Stimulated activated CD8-positive, alpha-beta memory T cell treated with anti-CD3 and anti-CD28 coated beads, Interleukin-7, amount 100 ng/mL, for 4 hours (primary cell): ENCODE results near the gene DDX19B.
A peak's percentile ranks its signal among the peaks of the same experiment; 100 is the strongest.

Experiments
- DNase-seq, 2 donors: peaks; one replicate each; pipeline ENCODE4 v3.0.0-alpha.2; 2020; ENCODE audit warnings: low read depth in 2 of 2

The DDX19B gene

DNA sequence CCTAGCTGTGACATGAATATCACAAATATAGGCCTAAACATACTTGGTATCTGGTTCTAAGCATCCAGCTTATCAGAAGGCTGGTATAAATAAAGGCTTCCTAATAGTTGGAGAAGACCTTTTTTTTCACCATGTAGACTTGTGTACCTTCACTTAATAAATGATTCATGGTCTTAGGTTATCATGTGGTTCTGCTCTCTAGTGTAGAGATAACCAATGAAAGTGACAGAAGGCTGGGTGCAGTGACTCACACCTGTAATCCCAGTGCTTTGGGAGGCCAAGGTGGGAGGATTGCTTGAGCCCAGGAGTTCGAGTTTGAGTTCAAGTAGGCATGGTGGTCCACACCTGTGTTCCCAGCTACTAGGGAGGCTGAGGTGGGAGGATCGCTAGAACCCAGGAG is 50.8 kb downstream of the DDX19B start:
- no peak for DNase-seq

GRCh38 chr16:70359552-70359951 is 60.6 kb downstream of the DDX19B start:
- no peak for DNase-seq

DNA sequence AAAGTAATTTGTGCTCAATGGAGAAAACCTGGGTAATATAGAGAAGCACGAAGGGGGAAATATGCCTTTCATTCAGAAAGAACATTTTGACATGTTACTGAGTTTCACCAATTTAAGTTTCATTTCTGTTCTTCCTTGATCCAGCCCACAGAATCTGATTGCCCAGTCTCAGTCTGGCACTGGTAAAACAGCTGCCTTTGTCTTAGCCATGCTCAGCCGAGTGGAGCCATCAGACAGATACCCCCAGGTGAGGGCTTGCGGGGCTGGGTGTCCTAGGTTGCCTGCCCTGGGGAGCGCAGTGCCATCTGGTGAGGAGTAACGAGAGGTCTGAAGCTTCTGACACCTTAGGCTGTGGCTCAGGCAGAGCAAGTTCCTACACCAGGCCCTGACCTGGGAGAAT is 65.4 kb downstream of the DDX19B start:
- DNase-seq = no peak

GRCh38 chr16:70370145-70370544 is 71.2 kb downstream of the DDX19B start:
- peak in 1 of 2 donors; percentile 7 for DNase-seq

DNA sequence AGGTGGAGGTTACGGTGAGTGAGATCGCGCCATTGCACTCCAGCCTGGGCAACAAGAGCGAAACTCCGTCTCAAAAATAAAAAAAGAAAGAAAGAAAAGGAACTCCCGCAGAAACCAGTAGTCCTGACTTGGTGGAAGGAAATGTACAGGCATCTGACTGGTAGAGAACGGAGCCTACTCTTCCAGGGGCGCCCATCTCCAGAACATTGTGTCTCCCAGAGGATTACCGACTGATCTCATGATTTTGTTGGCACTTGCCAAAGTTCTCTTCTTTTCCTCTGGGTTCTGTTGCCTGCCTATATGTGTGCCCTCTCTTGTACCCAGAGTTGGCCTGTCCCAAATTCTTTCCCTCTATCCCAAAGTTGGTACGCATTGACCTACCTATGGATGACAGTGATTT is 71.9 kb downstream of the DDX19B start:
- DNase-seq = no peak

DNA sequence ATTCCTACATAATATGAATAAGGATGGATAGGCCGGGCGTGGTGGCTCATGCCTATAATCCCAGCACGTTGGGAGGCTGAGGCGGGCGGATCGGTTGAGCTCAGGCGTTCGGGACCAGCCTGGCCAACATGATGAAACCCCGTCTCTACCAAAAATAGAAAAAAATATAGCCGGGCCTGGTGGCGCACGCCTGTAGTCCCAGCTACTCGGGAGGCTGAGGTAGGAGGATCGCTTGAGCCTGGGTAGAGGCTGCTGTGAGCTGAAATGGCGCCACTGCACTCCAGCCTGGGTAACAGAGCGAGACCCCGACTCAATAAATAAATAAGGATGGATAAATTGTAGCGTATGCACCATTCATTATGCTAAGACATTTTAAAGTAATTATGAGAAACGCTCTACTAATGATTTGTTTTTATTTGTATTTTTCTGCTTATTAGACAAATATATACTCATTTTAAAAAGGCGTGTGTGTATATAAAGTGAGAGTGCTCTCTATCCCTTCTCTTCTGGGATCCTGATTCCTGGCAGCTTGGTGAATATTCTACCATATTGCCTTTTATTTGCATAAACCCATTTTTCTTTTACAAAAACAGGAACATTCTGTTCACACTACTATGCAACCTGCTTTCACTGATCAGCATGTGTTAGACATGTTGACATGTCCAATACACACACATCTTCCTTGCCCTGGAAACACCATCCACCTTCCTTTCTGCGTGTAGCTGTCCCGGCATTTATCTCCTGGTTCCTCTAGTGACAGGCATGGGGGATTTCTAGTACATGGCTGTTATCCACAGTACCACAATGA is 74.1 kb downstream of the DDX19B start:
- no peak for DNase-seq

- DNase-seq = no peak
These were observed 75.2 kb downstream of the DDX19B start for GRCh38 chr16:70374213-70374612.

DNA sequence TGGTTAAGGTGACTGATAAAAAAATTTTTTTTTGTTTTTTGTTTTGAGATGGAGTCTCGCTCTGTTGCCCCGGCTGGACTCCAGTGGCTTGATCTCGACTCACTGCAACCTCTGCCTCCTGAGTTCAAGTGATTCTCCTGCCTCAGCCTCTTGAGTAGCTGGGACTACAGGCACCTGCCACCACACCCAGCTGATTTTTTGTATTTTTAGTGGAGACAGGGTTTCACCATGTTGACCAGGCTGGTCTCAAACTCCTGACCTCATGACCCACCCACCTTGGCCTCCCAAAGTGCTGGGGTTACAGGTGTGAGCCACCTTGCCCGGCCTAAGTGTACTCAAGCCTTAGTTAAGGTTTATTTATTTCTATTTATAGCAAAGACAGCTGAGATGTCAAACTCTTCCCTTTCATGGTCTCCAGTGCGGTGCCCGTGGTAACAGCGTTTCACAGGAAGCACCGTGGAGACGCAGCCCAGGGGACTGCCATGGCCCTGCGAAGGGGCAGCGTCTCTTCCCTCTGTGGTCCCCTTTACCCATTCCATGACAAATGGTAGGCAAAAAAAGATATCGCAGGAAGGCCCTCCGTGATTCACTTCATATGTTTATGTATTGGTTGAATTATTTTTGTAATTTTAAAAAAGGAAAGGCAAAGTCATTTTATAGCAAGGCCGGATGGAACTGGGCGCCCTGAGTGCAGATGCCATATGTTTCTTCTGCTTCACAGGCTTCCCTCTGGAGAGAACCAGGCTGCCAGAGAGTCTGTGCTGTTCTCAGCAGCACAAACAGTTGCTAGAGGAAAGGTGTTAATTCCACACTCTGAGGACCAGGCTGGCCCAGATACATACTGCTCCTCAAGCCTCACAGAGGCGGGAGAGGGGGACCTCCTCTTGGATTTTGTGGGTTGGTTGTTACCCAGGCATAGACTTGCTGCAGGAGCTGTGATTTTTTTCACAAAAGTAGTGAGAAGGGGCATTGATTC is 76.9 kb downstream of the DDX19B start:
- no peak for DNase-seq

- no peak for DNase-seq
These were observed 78.8 kb downstream of the DDX19B start for GRCh38 chr16:70377782-70378181.

GRCh38 chr16:70378869-70379493 is 80.0 kb downstream of the DDX19B start:
- no peak for DNase-seq

DNA sequence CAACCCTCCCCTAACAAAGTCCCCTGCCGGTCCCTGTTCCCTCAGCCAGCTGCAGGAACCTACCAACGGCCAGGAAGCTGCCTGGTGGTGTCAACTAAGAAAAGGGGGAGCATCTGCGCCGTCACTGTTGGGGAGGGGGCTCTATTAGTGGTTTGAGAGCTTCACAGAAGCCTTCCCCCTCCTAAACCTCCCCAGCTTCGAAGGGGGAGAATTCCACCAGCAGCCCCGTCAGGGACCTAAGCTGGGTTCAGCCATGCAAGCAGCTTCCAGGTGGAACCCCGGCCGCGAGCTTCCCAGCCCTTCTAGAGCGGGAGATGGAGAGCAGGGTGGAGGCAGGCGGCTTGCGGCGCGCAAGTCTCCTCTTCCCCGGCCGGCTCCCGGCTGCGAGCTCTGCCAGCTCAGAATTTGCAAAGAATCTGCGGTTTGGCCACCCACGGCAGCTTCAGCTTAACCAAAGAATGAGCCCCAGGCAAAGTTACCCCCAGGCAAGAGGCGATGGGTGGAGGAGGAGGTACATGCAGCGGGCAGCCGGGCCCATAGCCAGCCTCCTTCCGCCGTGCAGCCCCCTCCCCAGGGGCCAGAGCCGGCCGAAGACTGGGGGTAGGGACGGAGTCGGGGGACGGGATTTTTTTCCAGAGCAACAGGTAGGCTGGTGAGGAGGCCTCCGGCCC is 81.4 kb downstream of the DDX19B start:
- DNase-seq = peak; percentile 74 to 75

DNA sequence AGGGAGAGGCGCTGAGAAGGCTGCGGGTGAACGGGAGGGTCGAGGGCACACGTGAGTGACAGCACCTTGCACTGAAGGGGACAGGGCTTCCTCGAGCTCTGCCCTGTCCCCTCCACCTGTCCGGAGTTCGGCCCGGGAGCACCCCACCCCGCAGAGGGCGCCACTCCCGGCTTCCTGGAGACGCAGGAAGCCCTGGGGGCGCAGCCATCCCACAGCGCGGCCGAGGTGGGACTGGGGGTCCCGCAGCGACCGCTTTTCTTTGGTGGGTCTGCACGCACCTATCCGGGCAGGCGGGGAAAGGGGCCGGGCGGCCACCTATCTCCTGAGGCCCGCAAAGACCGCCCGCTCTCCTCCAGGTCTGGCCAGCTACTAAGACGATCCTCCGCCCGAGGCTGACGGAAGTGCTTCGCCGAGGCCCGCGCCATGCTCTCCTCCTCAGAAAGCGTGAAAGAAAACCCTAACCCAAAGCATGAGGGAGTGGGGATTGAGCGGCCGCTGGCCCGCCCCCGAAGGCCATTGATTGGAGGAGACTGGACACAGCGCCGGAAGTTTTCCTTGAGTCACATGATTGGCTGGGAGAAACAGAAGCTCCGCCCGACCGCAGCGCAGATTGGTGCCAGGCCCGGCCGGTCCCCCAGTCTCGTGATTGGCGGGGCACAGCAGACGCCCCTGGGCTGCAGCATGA is 82.1 kb downstream of the DDX19B start:
- peak; percentile 91 to 94 for DNase-seq

DNA sequence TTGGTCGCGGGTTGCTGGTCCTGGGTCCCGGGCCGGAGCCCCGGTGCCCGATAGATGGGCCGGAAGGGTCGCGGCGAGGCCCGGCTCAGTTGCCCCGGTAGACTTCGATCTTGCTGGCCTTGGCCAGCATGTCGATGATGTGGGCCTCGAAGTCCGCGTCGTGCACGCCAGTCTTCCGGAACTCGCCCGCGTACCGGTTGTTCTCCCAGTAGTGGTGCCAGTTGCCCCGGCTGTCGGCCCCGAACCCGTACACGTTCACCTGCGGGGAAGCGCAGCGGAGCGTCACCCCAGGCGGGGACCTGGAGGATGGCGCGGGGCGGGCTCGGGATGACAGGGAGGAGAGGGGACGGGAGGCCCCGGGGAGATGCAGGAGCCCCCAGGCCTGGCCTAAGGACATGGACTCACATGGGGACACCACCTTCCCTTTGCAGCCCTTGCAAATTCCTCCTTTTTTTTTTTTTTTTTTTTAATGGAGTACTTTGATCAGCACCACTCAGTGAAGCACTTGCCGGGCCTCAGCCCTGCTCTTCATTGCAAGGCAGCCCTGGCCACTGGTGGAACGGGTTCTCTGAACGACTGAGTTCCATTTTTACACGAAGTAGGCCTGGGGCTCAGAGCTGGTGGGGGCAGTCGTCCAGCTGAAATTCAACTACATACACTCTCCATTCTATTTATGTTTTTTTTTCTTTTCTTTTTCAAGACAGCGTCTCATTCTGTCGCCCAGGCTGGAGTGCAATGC is 82.8 kb downstream of the DDX19B start:
- no peak for DNase-seq

DNA sequence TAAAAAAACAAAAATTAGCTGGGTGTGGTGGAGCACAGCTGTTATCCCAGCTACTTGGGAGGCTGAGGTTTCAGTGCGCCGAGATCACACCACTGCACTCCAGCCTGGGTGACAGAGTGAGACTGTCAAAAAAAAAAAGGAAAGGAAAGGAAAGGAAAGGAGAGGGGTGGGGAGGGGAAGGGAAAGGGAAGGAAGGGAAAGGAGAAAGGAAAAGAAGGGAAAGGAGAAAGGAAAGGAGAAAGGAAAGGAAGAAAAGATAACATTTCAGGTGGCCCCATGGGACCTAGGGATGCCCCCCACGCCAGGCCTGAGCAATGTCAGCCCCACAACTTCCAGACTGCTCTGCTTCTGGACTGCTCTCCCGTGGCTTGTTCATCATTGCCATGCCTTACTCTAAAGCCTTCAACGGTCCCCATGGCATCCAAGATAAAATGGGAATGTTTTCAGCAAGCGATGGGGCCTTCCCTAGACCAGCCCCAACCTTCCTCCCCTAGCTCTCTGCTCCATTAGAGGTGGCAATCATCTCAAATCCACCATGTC is 84.5 kb downstream of the DDX19B start:
- DNase-seq = no peak
